Epithelial cell of proximal tubule (primary cell): ENCODE measurements around the gene IL6R. TPM values are rescaled to one million over a fixed set of nuclear protein-coding genes. Genes with fewer than 3 reads are reported as not detected.

Experiments
- DNase-seq: peaks from one replicate; pipeline ENCODE4 v3.0.0-alpha.2; 2011; ENCODE audit warnings: low read depth
- H3K4me3 ChIP-seq: 2 replicates; pipeline ENCODE4 v1.5.1; 2011; ENCODE audit warnings: low read depth, mild to moderate bottlenecking, low read length
- total RNA-seq: library from RNA; depleted of rRNA; stranded (reverse); fragments of >200 nt; gene quantifications from 2 replicates; pipeline ENCODE4 v1.2.3, GENCODE V29; 2015
- TF ChIP-seq, protein P1 (sequence below): conservative IDR thresholded peaks from 2 replicates; pipeline ENCODE4 v1.5.1; 2012; ENCODE audit warnings: low read depth, mild to moderate bottlenecking, low read length

The IL6R gene
- total RNA-seq, 1 donor from 2014 or later = 9.5 TPM

DNA sequence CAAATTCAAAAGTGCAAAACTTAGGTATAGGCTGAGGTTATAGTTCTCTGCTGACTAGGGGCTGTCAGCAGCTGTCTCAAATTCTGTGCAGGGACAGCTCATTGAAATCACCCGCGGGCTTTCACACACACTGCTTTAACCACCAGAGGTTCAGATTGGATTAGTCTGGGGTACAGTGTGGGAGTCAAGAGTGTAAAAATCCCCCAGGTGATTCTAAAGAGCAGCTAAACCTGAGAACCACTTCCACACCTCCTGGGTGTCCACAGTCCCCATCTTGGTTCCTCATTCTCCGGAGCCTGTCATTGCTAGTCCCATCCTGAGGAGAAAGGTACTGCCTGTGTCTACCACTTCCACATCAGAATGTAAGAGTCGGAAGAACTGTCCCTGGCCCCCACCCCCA is 87.0 kb downstream of the IL6R start:
- no peak for DNase-seq
- H3K4me3 ChIP-seq = no peak overlapping the region
- TF ChIP-seq, protein P1, sequence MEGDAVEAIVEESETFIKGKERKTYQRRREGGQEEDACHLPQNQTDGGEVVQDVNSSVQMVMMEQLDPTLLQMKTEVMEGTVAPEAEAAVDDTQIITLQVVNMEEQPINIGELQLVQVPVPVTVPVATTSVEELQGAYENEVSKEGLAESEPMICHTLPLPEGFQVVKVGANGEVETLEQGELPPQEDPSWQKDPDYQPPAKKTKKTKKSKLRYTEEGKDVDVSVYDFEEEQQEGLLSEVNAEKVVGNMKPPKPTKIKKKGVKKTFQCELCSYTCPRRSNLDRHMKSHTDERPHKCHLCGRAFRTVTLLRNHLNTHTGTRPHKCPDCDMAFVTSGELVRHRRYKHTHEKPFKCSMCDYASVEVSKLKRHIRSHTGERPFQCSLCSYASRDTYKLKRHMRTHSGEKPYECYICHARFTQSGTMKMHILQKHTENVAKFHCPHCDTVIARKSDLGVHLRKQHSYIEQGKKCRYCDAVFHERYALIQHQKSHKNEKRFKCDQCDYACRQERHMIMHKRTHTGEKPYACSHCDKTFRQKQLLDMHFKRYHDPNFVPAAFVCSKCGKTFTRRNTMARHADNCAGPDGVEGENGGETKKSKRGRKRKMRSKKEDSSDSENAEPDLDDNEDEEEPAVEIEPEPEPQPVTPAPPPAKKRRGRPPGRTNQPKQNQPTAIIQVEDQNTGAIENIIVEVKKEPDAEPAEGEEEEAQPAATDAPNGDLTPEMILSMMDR = no peak

DNA sequence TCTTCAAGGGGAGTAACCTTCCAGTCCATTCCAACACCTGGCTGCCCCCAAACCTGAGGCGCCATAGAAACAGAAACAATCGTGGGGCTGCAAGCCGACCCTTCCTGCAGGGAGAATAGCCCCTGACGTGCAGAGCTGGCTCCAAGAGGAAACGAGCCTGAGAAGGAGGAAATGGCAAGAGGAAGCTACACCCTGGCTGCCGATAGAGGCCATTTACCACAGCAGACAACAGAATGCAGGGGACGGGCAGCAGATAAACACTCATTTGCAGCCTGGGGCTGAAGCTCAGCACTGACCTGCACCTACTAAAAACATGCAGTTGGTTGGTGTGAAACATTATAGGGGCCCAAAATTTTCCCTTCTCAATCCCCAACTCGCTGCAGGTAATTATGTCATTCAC is 88.1 kb downstream of the IL6R start:
- TF ChIP-seq, protein P1 = no peak
- no peak overlapping the region for H3K4me3 ChIP-seq
- no peak for DNase-seq

DNA sequence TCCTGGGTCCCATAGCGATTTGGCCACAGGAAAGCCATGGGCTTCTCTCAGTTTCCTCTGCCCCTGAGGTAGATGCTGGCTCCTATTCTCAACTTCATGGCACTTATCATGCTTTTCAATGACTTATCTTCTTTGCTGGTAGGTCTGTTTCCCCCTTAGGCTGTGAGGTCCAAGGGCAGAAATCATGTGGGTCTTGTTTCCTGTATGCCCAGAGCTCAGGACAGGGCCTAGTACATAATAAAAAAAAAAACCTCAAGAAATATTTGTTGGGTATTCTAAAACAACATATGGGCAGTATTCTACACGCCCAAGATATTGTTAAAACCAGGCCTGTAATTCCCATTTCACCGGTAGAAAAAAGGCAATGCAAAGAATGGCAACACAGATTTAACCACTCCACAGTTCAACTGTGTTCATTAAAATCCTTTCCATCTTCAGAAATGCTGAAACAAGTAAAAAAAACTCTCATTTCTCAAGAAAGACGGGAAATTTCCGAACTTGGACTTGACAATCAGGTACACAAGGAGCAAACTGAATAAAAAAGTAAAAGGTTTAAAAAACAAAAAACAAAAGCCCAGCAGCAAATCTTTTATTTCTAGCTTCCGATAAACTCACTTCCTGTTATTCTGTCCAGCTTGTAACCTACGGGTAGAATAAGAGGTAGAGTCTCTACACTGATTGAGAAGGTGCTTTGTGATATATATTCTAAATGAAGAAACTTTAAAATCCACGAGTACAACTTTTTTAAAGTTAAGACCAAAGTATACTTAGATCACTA is 90.5 kb downstream of the IL6R start:
- no peak overlapping the region for H3K4me3 ChIP-seq
- DNase-seq = no peak
- TF ChIP-seq, protein P1 = no peak

DNA sequence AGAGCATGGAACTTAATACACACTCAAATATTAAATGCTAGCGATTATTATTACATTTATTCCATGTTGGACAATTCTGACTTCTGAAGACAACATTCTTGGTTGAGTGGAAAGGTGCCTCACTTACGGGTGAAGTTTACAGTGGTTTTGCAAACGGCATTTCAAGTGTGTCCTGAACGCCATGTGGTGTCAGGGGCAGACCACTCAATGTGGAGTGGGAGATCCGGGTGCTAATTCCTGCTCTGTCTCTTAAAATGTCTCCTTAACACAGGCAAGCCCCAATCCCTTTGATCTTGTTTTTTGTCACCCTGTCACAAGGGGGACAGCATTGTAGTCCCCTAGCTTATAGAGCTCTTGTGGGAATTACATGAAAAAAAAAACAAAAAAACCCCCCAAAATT is 91.2 kb downstream of the IL6R start:
- DNase-seq = no peak
- TF ChIP-seq, protein P1 = no peak
- no peak overlapping the region for H3K4me3 ChIP-seq

DNA sequence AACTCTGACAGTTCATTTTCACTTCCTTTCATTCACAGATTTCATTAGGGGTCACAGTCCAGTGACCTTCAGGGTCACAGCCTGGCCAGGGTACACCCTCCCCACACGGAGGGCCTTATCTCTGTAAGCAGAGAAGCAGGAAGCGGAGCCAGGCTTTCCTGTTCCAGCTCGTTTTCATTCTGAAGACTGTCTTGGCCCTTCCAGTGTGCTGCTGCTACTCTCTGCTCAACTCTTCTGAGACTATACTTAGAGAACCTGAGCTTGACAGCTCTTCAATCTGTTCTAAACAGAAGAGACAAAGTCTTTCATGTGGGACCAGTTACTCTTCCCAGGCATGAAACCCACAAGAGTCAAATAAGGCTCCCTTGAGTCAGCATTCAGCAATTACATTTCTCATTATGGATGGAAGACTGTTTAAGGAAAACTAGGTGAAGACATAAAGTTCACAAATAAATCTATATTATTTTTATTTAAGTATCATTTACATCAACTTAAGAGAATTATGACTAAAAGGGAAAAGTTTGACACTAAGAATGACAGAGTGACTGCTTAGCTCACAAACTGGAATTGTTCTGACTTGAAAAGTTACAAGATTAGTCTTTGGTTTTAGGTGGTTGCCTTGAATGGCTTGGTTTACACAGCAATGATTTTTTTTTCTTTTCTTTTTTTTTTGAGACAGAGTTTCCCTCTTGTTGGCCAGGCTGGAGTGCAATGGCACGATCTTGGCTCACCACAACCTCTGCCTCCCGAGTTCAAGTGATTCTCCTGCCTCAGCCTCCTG is 92.1 kb downstream of the IL6R start:
- DNase-seq = no peak
- TF ChIP-seq, protein P1 = no peak
- no peak overlapping the region for H3K4me3 ChIP-seq

DNA sequence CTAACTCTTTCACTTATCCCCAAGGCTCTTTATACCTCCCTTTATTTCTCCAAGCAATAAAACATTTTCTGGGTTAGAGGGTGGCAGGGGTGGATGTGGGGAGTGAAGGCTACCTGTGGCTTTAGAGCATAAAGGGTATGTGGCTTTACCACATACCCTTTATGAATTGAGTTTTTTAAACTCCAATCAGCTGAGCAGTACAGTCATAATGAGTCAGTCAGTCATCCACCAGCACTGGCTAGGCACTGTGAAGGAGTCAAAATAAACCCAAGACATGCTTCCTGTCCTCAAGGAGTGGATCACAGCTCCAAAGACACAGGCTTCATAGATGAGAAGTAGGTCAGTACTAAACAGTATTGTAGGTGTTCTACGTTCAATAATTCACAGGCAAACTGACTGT is 94.3 kb downstream of the IL6R start:
- DNase-seq = no peak
- TF ChIP-seq, protein P1 = no peak
- no peak overlapping the region for H3K4me3 ChIP-seq
